HCT116 (cell line): ENCODE results near the gene RBFOX2. TPM values are rescaled to one million over a fixed set of nuclear protein-coding genes. Genes with fewer than 3 reads are reported as not detected.
"Not testable (repeated sequence)": the region's sequence is repeated elsewhere in the genome, so short reads cannot be mapped to it uniquely, and the experiment has no call there.

ENCODE experiments used
- ATAC-seq: fragments of 200-7000 bp; cut with Tn5 transposase; 2 replicates; pipeline ENCODE4 v1.9.1; 2020; ENCODE audit warnings: mild to moderate bottlenecking, moderate library complexity
- BruUV-seq: library from RNA; stranded (reverse); fragments of 400-500 nt; replicated peaks from 2 replicates; lab custom pipeline; 2021; lab: Mats Ljungman, UMichigan
- CTCF ChIA-PET: fragments of 300-600 bp; sonication (Branson Sonifier 250); formaldehyde crosslinking; loops from one replicate; lab custom pipeline; 2021; ENCODE audit warnings: antibody characterized with exemption; lab: Charles Lee
- POLR2A ChIA-PET: fragments of 300-600, 350-600 bp; sonication (Branson Sonifier 250); formaldehyde crosslinking; loops from one replicate; lab custom pipeline; 2021; ENCODE audit warnings: antibody characterized with exemption; lab: Charles Lee
- RAD21 ChIA-PET, 2 experiments: fragments of 300-600 bp; sonication (Branson Sonifier 250); formaldehyde crosslinking; loops; one replicate each; lab custom pipeline; 2023; ENCODE audit warnings: low total read pairs in 2 of 2; ENCODE audit not compliant: uncharacterized antibody in 2 of 2, unreplicated experiment in 2 of 2, low non-redundant PET in 1 of 2; lab: Charles Lee
- DNase-seq: peaks from one replicate; pipeline ENCODE4 v3.0.0-alpha.2; 2010; ENCODE audit warnings: low read depth, low spot score
- H2AFZ ChIP-seq: fragments of 200-600 bp; shearing (Covaris generic), sonication (generic); 2 replicates; pipeline ENCODE4 v1.6.1; 2017; ENCODE audit warnings: low read depth, mixed run types, mixed read lengths, antibody characterized with exemption, low read length; ENCODE audit not compliant: poor library complexity, severe bottlenecking
- H3K27ac ChIP-seq: 2 replicates; pipeline ENCODE4 v1.5.1; 2012; ENCODE audit warnings: low read depth, low read length
- H3K27me3 ChIP-seq: fragments of 200-600 bp; sonication (generic); 2 replicates; pipeline ENCODE4 v1.6.1; 2016; ENCODE audit warnings: mixed run types, low read length, mixed read lengths; ENCODE audit not compliant: insufficient read depth
- H3K36me3 ChIP-seq, 2 experiments: fragments of 200-500 bp in 1 of 2; fragments of 200-600 bp in 1 of 2; sonication (Bioruptor generic) in 1 of 2; sonication (generic) in 1 of 2; 2 replicates each; pipeline versions ENCODE4 v1.5.1 to v1.6.1; 2014 to 2016; ENCODE audit warnings: low read length in 2 of 2, inconsistent platforms in 1 of 2, mixed read lengths in 1 of 2, mixed run types in 1 of 2; ENCODE audit not compliant: insufficient read depth in 2 of 2, control insufficient read depth in 1 of 2
- H3K4me1 ChIP-seq, 2 experiments: fragments of 200-600 bp in 1 of 2; sonication (generic) in 1 of 2; 2 replicates each; pipeline versions ENCODE4 v1.5.1 to v1.6.1; 2012 to 2017; ENCODE audit warnings: low read length in 2 of 2, inconsistent platforms in 1 of 2, mild to moderate bottlenecking in 1 of 2, mixed read lengths in 1 of 2, mixed run types in 1 of 2, moderate library complexity in 1 of 2; ENCODE audit not compliant: insufficient read depth in 2 of 2, control insufficient read depth in 1 of 2
- H3K4me2 ChIP-seq: fragments of 200-600 bp; sonication (generic); 2 replicates; pipeline ENCODE4 v1.6.1; 2017; ENCODE audit warnings: mixed run types, low read length, mixed read lengths
- H3K4me3 ChIP-seq, 2 experiments: fragments of 200-600 bp in 1 of 2; sonication (generic) in 1 of 2; replicated peaks in 1 of 2; 2 replicates each; pipeline ENCODE4 v1.5.1; 2011 to 2016; ENCODE audit warnings: low read length in 2 of 2, control low read depth in 1 of 2, low read depth in 1 of 2, mild to moderate bottlenecking in 1 of 2, mixed read lengths in 1 of 2, mixed run types in 1 of 2
- H3K79me2 ChIP-seq: fragments of 200-600 bp; sonication (generic); 2 replicates; pipeline ENCODE4 v1.6.1; 2017; ENCODE audit warnings: mild to moderate bottlenecking, mixed run types, low read length, moderate library complexity, mixed read lengths; ENCODE audit not compliant: insufficient read depth
- H3K9ac ChIP-seq: fragments of 200-600 bp; sonication (generic); 2 replicates; pipeline ENCODE4 v1.6.1; 2016; ENCODE audit warnings: low read length, mixed read lengths
- H3K9me2 ChIP-seq: fragments of 200-600 bp; sonication (generic), shearing (Covaris generic); 2 replicates; pipeline ENCODE4 v1.6.1; 2017; ENCODE audit warnings: mixed run types, mild to moderate bottlenecking, moderate library complexity; ENCODE audit not compliant: insufficient read depth
- H3K9me3 ChIP-seq, 2 experiments: fragments of 200-500 bp in 1 of 2; fragments of 200-600 bp in 1 of 2; sonication (Bioruptor generic) in 1 of 2; sonication (generic) in 1 of 2; 2 replicates each; pipeline ENCODE4 v1.6.1; 2014 to 2017; ENCODE audit warnings: low read length in 2 of 2, mixed read lengths in 2 of 2, inconsistent platforms in 1 of 2, low read depth in 1 of 2, mild to moderate bottlenecking in 1 of 2, mixed run types in 1 of 2, moderate library complexity in 1 of 2; ENCODE audit not compliant: control insufficient read depth in 1 of 2, insufficient read depth in 1 of 2
- H4K20me1 ChIP-seq: fragments of 200-600 bp; sonication (generic), shearing (Covaris generic); 2 replicates; pipeline ENCODE4 v1.6.1; 2017; ENCODE audit warnings: mixed run types, mild to moderate bottlenecking, moderate library complexity; ENCODE audit not compliant: insufficient read depth
- CEBPB ChIP-seq: IDR thresholded peaks from 2 replicates; pipeline ENCODE4 v1.6.1; 2012; ENCODE audit warnings: low read depth
- EGR1 ChIP-seq: IDR thresholded peaks from 2 replicates; pipeline ENCODE4 v1.6.1; 2012; ENCODE audit warnings: low read depth
- ELF1 ChIP-seq: IDR thresholded peaks from 2 replicates; pipeline ENCODE4 v1.6.1; 2012; ENCODE audit warnings: low read depth, borderline replicate concordance
- EZH2 ChIP-seq: fragments of 200-600 bp; sonication (generic); IDR thresholded peaks from 2 replicates; pipeline ENCODE4 v1.6.1; 2017; ENCODE audit warnings: antibody characterized with exemption, mixed run types
- FOSL1 ChIP-seq: IDR thresholded peaks from 2 replicates; pipeline ENCODE4 v1.6.1; 2012; ENCODE audit warnings: low read depth
- JUND ChIP-seq: IDR thresholded peaks from 2 replicates; pipeline ENCODE4 v1.6.1; 2012
- RAD21 ChIP-seq: IDR thresholded peaks from 2 replicates; pipeline ENCODE4 v1.6.1; 2012; ENCODE audit warnings: low read depth, mild to moderate bottlenecking
- SP1 ChIP-seq: IDR thresholded peaks from 2 replicates; pipeline ENCODE4 v1.6.1; 2012; ENCODE audit warnings: low read depth
- intact Hi-C: fragments of 100-400 bp; cut with micrococcal nuclease; formaldehyde crosslinking; loops from 2 replicates; pipeline ENCODE4 v1.10.0; 2022
- total RNA-seq: library from RNA; stranded (reverse); gene quantifications from one replicate; pipeline ENCODE4 v1.2.1, GENCODE V29; 2021; ENCODE audit not compliant: unreplicated experiment
- TF ChIP-seq, protein P1 (sequence below): IDR thresholded peaks from 2 replicates; pipeline ENCODE4 v1.6.1; 2012
- TF ChIP-seq, protein P2 (sequence below): IDR thresholded peaks from 2 replicates; pipeline ENCODE4 v1.6.1; 2011; ENCODE audit warnings: mild to moderate bottlenecking, low read length, moderate library complexity; ENCODE audit not compliant: insufficient replicate concordance; ENCODE audit errors: extremely low read depth
- TF ChIP-seq, protein P3 (sequence below): IDR thresholded peaks from 2 replicates; pipeline ENCODE4 v1.6.1; 2012; ENCODE audit warnings: low read depth

RBFOX2 gene
- total RNA-seq, 1 experiment from 2014 or later: 83.9 TPM

DNA sequence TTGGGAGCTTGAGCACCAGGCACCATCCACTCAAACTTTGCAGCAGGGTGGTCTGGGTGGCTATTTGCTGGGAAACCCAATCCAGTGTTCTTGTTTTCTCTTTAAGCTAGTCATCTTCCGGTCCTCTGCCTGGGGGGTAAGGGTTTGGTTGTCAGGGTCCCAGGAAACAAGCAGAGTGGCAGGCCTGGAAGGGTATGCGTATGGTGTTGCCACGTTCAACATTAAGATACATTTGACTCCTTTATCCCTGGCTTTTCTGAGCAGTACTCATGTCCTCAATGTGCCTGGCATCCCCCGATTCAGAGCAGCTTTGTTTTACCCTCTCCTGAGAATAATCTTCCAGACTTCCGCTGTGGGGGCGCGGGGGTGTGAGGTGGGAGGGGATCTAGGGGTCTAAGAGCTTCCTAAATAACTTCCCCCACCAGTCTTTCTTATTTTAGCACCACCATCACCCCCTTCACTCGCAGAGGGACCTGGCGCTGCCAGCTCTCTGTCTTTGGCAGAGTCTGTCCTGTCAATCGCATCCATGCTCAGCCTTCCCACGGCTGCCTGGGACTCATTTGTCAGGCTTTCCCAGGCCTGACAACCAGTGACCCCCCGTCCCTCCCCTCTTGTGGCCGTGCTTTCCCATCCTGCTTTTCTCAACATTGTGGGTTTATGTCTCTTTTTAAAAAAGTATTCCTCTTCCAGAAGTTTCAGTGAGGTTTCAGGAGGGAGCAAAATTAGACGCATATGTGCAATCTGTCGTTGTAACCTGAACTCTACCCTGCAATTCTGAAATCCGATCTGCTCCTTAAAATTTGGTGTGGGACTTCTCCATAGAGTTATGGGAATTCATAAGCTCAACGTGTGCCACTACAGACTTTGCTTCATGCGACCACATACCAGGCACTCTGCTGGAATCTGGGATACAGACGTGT is 27.0 kb upstream of the RBFOX2 start:
- BruUV-seq: no TSS peak
- TF ChIP-seq EZH2 (no peak), JUND (no peak), ELF1 (no peak), FOSL1 (no peak), SP1 (no peak), RAD21 (no peak), EGR1 (no peak), CEBPB (no peak)
- TF ChIP-seq, protein P1, sequence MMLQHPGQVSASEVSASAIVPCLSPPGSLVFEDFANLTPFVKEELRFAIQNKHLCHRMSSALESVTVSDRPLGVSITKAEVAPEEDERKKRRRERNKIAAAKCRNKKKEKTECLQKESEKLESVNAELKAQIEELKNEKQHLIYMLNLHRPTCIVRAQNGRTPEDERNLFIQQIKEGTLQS: no peak
- TF ChIP-seq, protein P2, sequence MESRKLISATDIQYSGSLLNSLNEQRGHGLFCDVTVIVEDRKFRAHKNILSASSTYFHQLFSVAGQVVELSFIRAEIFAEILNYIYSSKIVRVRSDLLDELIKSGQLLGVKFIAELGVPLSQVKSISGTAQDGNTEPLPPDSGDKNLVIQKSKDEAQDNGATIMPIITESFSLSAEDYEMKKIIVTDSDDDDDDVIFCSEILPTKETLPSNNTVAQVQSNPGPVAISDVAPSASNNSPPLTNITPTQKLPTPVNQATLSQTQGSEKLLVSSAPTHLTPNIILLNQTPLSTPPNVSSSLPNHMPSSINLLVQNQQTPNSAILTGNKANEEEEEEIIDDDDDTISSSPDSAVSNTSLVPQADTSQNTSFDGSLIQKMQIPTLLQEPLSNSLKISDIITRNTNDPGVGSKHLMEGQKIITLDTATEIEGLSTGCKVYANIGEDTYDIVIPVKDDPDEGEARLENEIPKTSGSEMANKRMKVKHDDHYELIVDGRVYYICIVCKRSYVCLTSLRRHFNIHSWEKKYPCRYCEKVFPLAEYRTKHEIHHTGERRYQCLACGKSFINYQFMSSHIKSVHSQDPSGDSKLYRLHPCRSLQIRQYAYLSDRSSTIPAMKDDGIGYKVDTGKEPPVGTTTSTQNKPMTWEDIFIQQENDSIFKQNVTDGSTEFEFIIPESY: no peak
- TF ChIP-seq, protein P3, sequence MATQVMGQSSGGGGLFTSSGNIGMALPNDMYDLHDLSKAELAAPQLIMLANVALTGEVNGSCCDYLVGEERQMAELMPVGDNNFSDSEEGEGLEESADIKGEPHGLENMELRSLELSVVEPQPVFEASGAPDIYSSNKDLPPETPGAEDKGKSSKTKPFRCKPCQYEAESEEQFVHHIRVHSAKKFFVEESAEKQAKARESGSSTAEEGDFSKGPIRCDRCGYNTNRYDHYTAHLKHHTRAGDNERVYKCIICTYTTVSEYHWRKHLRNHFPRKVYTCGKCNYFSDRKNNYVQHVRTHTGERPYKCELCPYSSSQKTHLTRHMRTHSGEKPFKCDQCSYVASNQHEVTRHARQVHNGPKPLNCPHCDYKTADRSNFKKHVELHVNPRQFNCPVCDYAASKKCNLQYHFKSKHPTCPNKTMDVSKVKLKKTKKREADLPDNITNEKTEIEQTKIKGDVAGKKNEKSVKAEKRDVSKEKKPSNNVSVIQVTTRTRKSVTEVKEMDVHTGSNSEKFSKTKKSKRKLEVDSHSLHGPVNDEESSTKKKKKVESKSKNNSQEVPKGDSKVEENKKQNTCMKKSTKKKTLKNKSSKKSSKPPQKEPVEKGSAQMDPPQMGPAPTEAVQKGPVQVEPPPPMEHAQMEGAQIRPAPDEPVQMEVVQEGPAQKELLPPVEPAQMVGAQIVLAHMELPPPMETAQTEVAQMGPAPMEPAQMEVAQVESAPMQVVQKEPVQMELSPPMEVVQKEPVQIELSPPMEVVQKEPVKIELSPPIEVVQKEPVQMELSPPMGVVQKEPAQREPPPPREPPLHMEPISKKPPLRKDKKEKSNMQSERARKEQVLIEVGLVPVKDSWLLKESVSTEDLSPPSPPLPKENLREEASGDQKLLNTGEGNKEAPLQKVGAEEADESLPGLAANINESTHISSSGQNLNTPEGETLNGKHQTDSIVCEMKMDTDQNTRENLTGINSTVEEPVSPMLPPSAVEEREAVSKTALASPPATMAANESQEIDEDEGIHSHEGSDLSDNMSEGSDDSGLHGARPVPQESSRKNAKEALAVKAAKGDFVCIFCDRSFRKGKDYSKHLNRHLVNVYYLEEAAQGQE: no peak
- no peaks in the 10 kb centered on the region for H3K9me2 ChIP-seq
- no peaks in the 10 kb centered on the region for H4K20me1 ChIP-seq
- H3K4me1 ChIP-seq: peaks cover 21 to 38% of the 10 kb centered on the region in 2 experiments
- intact Hi-C loops: no loop called here
- ChIA-PET CTCF (interaction anchor here (4.7 kb wide), 1 partner anchor 10 kb away, joined by 52 read pairs; no protein-coding TSS in a partner anchor), RAD21 (interaction anchor here in 1 of 2 experiments (1.9 kb wide), 1 partner anchor 10 kb away, joined by 5 read pairs; no protein-coding TSS in a partner anchor), POLR2A (interaction anchor here (1.0 kb wide), 1 partner anchor 10 kb away, joined by 4 read pairs; no protein-coding TSS in a partner anchor)
- H3K79me2 ChIP-seq: no peaks in the 10 kb centered on the region
- DNase-seq (no peak), ATAC-seq (no peak)
- no peak overlapping the region for H3K4me3 ChIP-seq
- no peaks in the 10 kb centered on the region for H3K36me3 ChIP-seq
- H3K27me3 ChIP-seq: no peaks in the 10 kb centered on the region
- H3K27ac ChIP-seq: no peak overlapping the region
- no peaks in the 10 kb centered on the region for H3K9me3 ChIP-seq
- H3K4me2 ChIP-seq: no peak overlapping the region
- H2AFZ ChIP-seq: no peak overlapping the region
- H3K9ac ChIP-seq: no peak overlapping the region

DNA sequence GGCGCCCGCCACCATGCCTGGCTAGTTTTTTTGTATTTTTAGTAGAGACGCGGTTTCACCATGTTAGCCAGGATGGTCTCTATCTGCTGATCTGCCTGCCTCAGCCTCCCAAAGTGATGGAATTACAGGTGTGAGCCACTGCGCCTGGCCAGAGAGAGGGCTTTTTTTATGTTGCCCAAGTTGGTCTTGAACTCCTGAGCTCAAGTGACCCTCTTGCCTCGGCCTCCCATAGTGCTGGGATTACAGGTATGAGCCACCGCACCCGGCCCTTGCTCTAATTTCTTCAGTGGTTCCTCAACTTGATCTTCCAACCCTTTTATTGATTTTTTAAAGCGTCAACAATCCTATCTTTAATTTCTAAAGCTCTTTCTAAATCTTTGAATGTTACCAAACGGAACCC is 25.8 kb upstream of the RBFOX2 start:
- H2AFZ ChIP-seq, H3K9me2 ChIP-seq, H4K20me1 ChIP-seq, BruUV-seq, H3K9me3 ChIP-seq, POLR2A ChIA-PET, H3K27me3 ChIP-seq, H3K9ac ChIP-seq, H3K27ac ChIP-seq, ATAC-seq, H3K36me3 ChIP-seq, DNase-seq, H3K4me2 ChIP-seq, intact Hi-C loops, H3K4me3 ChIP-seq, H3K79me2 ChIP-seq: not testable (repeated sequence)
- CTCF ChIA-PET: interaction anchor here (4.7 kb wide), 1 partner anchor 11 kb away, joined by 52 read pairs; no protein-coding TSS in a partner anchor
- peaks cover 21 to 43% of the 10 kb centered on the region in 2 experiments for H3K4me1 ChIP-seq
- RAD21 ChIA-PET: interaction anchor here in 1 of 2 experiments (1.9 kb wide), 1 partner anchor 11 kb away, joined by 5 read pairs; no protein-coding TSS in a partner anchor
